ENCODE measurements around the gene WIPF1.

DNA sequence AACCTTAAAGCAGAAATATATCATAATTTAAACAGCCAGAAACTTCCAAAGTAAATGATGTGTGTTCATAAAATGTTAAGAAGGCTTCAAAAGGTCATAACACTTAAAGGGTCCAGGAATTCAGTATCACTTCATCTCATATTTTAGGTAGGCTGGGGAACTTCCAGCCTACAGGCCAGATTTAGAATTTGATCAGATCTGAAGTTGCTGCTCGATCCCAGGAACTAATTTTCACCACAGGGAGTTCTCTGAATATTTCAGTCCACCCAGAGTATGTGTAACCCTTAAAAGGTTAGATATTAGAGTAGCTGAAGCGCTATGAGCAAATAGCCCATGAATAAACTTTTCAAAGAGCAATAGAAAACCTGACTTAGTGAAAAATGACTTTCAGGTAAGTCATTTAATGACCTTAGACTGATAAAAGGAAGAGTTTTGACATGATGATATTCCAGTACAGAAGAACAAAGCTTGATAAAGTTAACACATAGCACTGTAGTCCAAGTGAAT, 1.7 kb downstream of the WIPF1 start:
- TF ChIP-seq EZH2 (optimal IDR thresholded peaks at IDR 0.05; ENCODE audit: low read depth, low read length) = no peak
- TF ChIP-seq, protein P1, sequence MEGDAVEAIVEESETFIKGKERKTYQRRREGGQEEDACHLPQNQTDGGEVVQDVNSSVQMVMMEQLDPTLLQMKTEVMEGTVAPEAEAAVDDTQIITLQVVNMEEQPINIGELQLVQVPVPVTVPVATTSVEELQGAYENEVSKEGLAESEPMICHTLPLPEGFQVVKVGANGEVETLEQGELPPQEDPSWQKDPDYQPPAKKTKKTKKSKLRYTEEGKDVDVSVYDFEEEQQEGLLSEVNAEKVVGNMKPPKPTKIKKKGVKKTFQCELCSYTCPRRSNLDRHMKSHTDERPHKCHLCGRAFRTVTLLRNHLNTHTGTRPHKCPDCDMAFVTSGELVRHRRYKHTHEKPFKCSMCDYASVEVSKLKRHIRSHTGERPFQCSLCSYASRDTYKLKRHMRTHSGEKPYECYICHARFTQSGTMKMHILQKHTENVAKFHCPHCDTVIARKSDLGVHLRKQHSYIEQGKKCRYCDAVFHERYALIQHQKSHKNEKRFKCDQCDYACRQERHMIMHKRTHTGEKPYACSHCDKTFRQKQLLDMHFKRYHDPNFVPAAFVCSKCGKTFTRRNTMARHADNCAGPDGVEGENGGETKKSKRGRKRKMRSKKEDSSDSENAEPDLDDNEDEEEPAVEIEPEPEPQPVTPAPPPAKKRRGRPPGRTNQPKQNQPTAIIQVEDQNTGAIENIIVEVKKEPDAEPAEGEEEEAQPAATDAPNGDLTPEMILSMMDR (IDR thresholded peaks at IDR 0.05; ENCODE audit: low read length) = no peak

Measured in MM.1S (cell line).